OCI-LY1 (cell line): ENCODE measurements around the gene THRAP3.

Source experiments
- H2AFZ ChIP-seq: fragments of 200-600 bp; sonication (generic), shearing (Covaris generic); 2 replicates; pipeline ENCODE4 v1.6.0; 2014; ENCODE audit warnings: antibody characterized with exemption, mild to moderate bottlenecking, low read length
- H3F3A ChIP-seq: fragments of 200-600 bp; sonication (generic), shearing (Covaris generic); 2 replicates; pipeline ENCODE4 v1.6.0; 2014; ENCODE audit warnings: mild to moderate bottlenecking, antibody characterized with exemption, low read length, moderate library complexity; ENCODE audit not compliant: insufficient read depth
- H3K27ac ChIP-seq: fragments of 200-600 bp; sonication (generic); 2 replicates; pipeline ENCODE4 v1.5.1; 2014; ENCODE audit warnings: low read length, mixed run types, mild to moderate bottlenecking, low read depth; ENCODE audit not compliant: poor library complexity, severe bottlenecking
- H3K27me3 ChIP-seq: fragments of 200-600 bp; sonication (generic); 2 replicates; pipeline ENCODE4 v1.6.0; 2014; ENCODE audit warnings: antibody characterized with exemption, mild to moderate bottlenecking, low read length, moderate library complexity; ENCODE audit not compliant: insufficient read depth
- H3K36me3 ChIP-seq: fragments of 200-600 bp; sonication (generic); 2 replicates; pipeline ENCODE4 v1.6.1; 2014; ENCODE audit warnings: mild to moderate bottlenecking, antibody characterized with exemption, low read length, moderate library complexity, mixed read lengths; ENCODE audit not compliant: insufficient read depth
- H3K4me1 ChIP-seq: fragments of 200-600 bp; sonication (generic); 2 replicates; pipeline ENCODE4 v1.5.1; 2014; ENCODE audit warnings: mild to moderate bottlenecking, low read length, moderate library complexity; ENCODE audit not compliant: insufficient read depth, severe bottlenecking
- H3K4me2 ChIP-seq: fragments of 200-600 bp; sonication (generic), shearing (Covaris generic); 2 replicates; pipeline ENCODE4 v1.6.1; 2014; ENCODE audit warnings: low read length
- H3K4me3 ChIP-seq: fragments of 200-600 bp; sonication (generic); 2 replicates; pipeline ENCODE4 v1.5.1; 2014; ENCODE audit warnings: low read length, low read depth, mild to moderate bottlenecking, mixed read lengths; ENCODE audit not compliant: poor library complexity, severe bottlenecking
- H3K79me2 ChIP-seq: fragments of 200-600 bp; shearing (Covaris generic); 2 replicates; pipeline ENCODE4 v1.6.1; 2016; ENCODE audit warnings: mixed run types, low read length, mixed read lengths; ENCODE audit not compliant: insufficient read depth
- H3K9ac ChIP-seq: fragments of 200-600 bp; sonication (generic), shearing (Covaris generic); 2 replicates; pipeline ENCODE4 v1.6.1; 2014; ENCODE audit warnings: mild to moderate bottlenecking, low read length, mixed read lengths
- H3K9me2 ChIP-seq: fragments of 200-600 bp; sonication (generic), shearing (Covaris generic); 2 replicates; pipeline ENCODE4 v1.6.1; 2014; ENCODE audit warnings: low read depth, mild to moderate bottlenecking, low read length, mixed read lengths
- H3K9me3 ChIP-seq: fragments of 200-600 bp; shearing (Covaris generic); 2 replicates; pipeline ENCODE4 v1.6.1; 2014; ENCODE audit warnings: low read length, mixed read lengths
- H4K20me1 ChIP-seq: fragments of 200-600 bp; sonication (generic), shearing (Covaris generic); 2 replicates; pipeline ENCODE4 v1.6.0; 2016; ENCODE audit warnings: mild to moderate bottlenecking, low read length; ENCODE audit not compliant: insufficient read depth
- CTCF ChIP-seq: fragments of 200-600 bp; sonication (generic), shearing (Covaris generic); IDR thresholded peaks from 2 replicates; pipeline ENCODE4 v1.5.1; 2017; ENCODE audit warnings: mild to moderate bottlenecking, antibody characterized with exemption, low read length, moderate library complexity, mixed read lengths
- EZH2 ChIP-seq: fragments of 200-600 bp; sonication (generic), shearing (Covaris generic); IDR thresholded peaks from 2 replicates; pipeline ENCODE4 v1.8.0; 2017; ENCODE audit warnings: borderline replicate concordance, mixed run types, mild to moderate bottlenecking, antibody characterized with exemption, low read length, moderate library complexity, mixed read lengths

The THRAP3 gene

GRCh38 chr1:36295390-36295789 is 71.1 kb downstream of the THRAP3 start:
- H3K9ac ChIP-seq: no peak overlapping the region
- no peak for TF ChIP-seq CTCF
- no peak for TF ChIP-seq EZH2
- no peaks in the 10 kb centered on the region for H3K79me2 ChIP-seq
- no peaks in the 10 kb centered on the region for H4K20me1 ChIP-seq
- no peak overlapping the region for H3K4me3 ChIP-seq
- H3K36me3 ChIP-seq: peaks cover 95% of the 10 kb centered on the region
- H3K27me3 ChIP-seq: no peaks in the 10 kb centered on the region
- H3K4me1 ChIP-seq: no peaks in the 10 kb centered on the region
- no peaks in the 10 kb centered on the region for H3K9me2 ChIP-seq
- no peaks in the 10 kb centered on the region for H3F3A ChIP-seq
- H3K9me3 ChIP-seq: no peaks in the 10 kb centered on the region
- H2AFZ ChIP-seq: no peak overlapping the region
- no peak overlapping the region for H3K4me2 ChIP-seq
- no peak overlapping the region for H3K27ac ChIP-seq

- Histone ChIP-seq H3K36me3 (peaks cover 95% of the 10 kb centered on the region), H3K9me3 (no peaks in the 10 kb centered on the region), H3K27me3 (no peaks in the 10 kb centered on the region), H3K9me2 (no peaks in the 10 kb centered on the region), H3K27ac (no peak overlapping the region), H3K79me2 (no peaks in the 10 kb centered on the region), H4K20me1 (no peaks in the 10 kb centered on the region), H3F3A (no peaks in the 10 kb centered on the region), H3K9ac (no peak overlapping the region), H3K4me3 (no peak overlapping the region), H3K4me2 (no peak overlapping the region), H2AFZ (no peak overlapping the region), H3K4me1 (no peaks in the 10 kb centered on the region)
- TF ChIP-seq EZH2 (no peak), CTCF (no peak)
Observed at GRCh38 chr1:36297062-36297461, 72.8 kb downstream of the THRAP3 start.

GRCh38 chr1:36298640-36299039 is 74.4 kb downstream of the THRAP3 start:
- TF ChIP-seq EZH2 (no peak), CTCF (no peak)
- H3K4me1 ChIP-seq: peaks cover under 1% of the 10 kb centered on the region
- no peaks in the 10 kb centered on the region for H3F3A ChIP-seq
- H3K4me2 ChIP-seq: no peak overlapping the region
- H3K27ac ChIP-seq: no peak overlapping the region
- no peak overlapping the region for H2AFZ ChIP-seq
- no peaks in the 10 kb centered on the region for H3K9me3 ChIP-seq
- no peaks in the 10 kb centered on the region for H4K20me1 ChIP-seq
- H3K9me2 ChIP-seq: no peaks in the 10 kb centered on the region
- no peaks in the 10 kb centered on the region for H3K27me3 ChIP-seq
- H3K79me2 ChIP-seq: no peaks in the 10 kb centered on the region
- H3K36me3 ChIP-seq: peaks cover 94% of the 10 kb centered on the region
- H3K9ac ChIP-seq: no peak overlapping the region
- H3K4me3 ChIP-seq: no peak overlapping the region
